Retinal pigment epithelial cell (primary cell): ENCODE data around the gene IGBP1.

Experiments
- DNase-seq: peaks from one replicate; pipeline ENCODE4 v3.0.0-alpha.2; 2010; ENCODE audit warnings: low read depth
- H3K4me3 ChIP-seq: 2 replicates; pipeline ENCODE4 v1.5.1; 2011; ENCODE audit warnings: mild to moderate bottlenecking, low read length, control low read depth, moderate library complexity
- CTCF ChIP-seq: conservative IDR thresholded peaks from 2 replicates; pipeline ENCODE4 v1.5.1; 2011; ENCODE audit warnings: low read depth, low read length, control low read depth, inconsistent platforms

The IGBP1 gene

GRCh38 chrX:70133303-70134115, at the start of gene IGBP1:
TSS of gene IGBP1 (plus strand) at chrX:70133447. CDS start at chrX:70133948, 501 bp downstream.
- H3K4me3 ChIP-seq = peak within 1 kb of the TSS; percentile 83
- peak; percentile 69 for TF ChIP-seq CTCF
- peak; percentile 49 for DNase-seq

GRCh38 chrX:70084592-70085240, 48.5 kb upstream of the IGBP1 start:
- DNase-seq = no peak
- TF ChIP-seq CTCF = no peak
- H3K4me3 ChIP-seq = no peak overlapping the region

- no peak for TF ChIP-seq CTCF
- no peak overlapping the region for H3K4me3 ChIP-seq
- DNase-seq = no peak
These were observed 45.2 kb upstream of the IGBP1 start for GRCh38 chrX:70087857-70088630.

GRCh38 chrX:70088751-70089150, 44.5 kb upstream of the IGBP1 start:
- no peak for TF ChIP-seq CTCF
- no peak for DNase-seq
- H3K4me3 ChIP-seq = no peak overlapping the region

- no peak overlapping the region for H3K4me3 ChIP-seq
- TF ChIP-seq CTCF = no peak
- no peak for DNase-seq
These were observed 43.5 kb upstream of the IGBP1 start for GRCh38 chrX:70089604-70090297.

- TF ChIP-seq CTCF = no peak
- no peak overlapping the region for H3K4me3 ChIP-seq
- no peak for DNase-seq
These were observed 41.0 kb upstream of the IGBP1 start for GRCh38 chrX:70092247-70092646.
